ENCODE measurements around the gene SMOC2. TPM values are rescaled to one million over a fixed set of nuclear protein-coding genes. Genes with fewer than 3 reads are reported as not detected.

SMOC2 gene
- polyA plus RNA-seq, 2 of the 4 experiments (the other 2 are of a cell fraction) = not detected

DNA sequence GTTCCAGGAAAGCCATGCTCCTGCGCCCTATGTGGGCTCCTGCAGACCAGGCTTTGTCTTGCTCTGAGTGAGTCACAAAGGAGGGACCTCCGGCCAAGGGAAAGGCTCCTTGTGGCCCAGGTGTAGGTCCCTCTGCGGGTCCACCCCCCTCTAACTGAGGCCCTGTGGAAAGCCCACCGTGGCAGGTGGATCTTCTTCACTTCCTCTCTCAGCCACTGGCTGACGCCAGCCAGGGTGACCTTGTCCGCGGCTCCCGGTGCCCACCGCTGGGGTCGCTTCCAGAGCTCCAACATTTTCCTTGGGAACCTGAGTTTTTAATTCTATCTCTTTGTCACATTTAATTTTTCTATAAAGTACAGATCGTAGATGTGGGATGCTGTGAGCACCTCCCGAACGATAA is 54.1 kb downstream of the SMOC2 start:
- H3K9me3 ChIP-seq = no peaks in the 10 kb centered on the region
- no peak overlapping the region for H3K27ac ChIP-seq
- POLR2A ChIA-PET = no interaction called here
- CTCF ChIA-PET = interaction anchor here (1.3 kb wide), 1 partner anchor 9 kb away, joined by 3 read pairs; no protein-coding TSS in a partner anchor
- TF ChIP-seq CBX2 (IDR thresholded peaks at IDR 0.05; ENCODE audit: borderline replicate concordance, low read depth) (no peak), ESRRA (IDR thresholded peaks at IDR 0.05; ENCODE audit: borderline replicate concordance, low read length) (no peak), SMC3 (IDR thresholded peaks at IDR 0.05) (no peak), NFE2L2 (conservative IDR thresholded peaks at IDR 0.05; ENCODE audit: low read length) (no peak), FOXS1 (CRISPR knock-in tag; IDR thresholded peaks at IDR 0.05) (no peak), HOXB13 (CRISPR knock-in tag; IDR thresholded peaks at IDR 0.05; ENCODE audit: low read depth) (no peak), EHMT2 (IDR thresholded peaks at IDR 0.05; ENCODE audit: low read depth) (no peak), POLR2AphosphoS2 (conservative IDR thresholded peaks at IDR 0.05; ENCODE audit: low read length) (no peak), KDM5A (IDR thresholded peaks at IDR 0.05) (no peak), TFCP2L1 (CRISPR knock-in tag; IDR thresholded peaks at IDR 0.05) (no peak), RCOR1 (IDR thresholded peaks at IDR 0.05; ENCODE audit: low read depth, low read length) (no peak), NR3C1 (IDR thresholded peaks at IDR 0.05) (no peak), JUNB (IDR thresholded peaks at IDR 0.05) (no peak)
- TF ChIP-seq, protein P1, sequence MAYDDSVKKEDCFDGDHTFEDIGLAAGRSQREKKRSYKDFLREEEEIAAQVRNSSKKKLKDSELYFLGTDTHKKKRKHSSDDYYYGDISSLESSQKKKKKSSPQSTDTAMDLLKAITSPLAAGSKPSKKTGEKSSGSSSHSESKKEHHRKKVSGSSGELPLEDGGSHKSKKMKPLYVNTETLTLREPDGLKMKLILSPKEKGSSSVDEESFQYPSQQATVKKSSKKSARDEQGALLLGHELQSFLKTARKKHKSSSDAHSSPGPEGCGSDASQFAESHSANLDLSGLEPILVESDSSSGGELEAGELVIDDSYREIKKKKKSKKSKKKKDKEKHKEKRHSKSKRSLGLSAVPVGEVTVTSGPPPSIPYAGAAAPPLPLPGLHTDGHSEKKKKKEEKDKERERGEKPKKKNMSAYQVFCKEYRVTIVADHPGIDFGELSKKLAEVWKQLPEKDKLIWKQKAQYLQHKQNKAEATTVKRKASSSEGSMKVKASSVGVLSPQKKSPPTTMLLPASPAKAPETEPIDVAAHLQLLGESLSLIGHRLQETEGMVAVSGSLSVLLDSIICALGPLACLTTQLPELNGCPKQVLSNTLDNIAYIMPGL (CRISPR knock-in tag; IDR thresholded peaks at IDR 0.05; ENCODE audit: borderline replicate concordance) = no peak
- TF ChIP-seq, protein P2, sequence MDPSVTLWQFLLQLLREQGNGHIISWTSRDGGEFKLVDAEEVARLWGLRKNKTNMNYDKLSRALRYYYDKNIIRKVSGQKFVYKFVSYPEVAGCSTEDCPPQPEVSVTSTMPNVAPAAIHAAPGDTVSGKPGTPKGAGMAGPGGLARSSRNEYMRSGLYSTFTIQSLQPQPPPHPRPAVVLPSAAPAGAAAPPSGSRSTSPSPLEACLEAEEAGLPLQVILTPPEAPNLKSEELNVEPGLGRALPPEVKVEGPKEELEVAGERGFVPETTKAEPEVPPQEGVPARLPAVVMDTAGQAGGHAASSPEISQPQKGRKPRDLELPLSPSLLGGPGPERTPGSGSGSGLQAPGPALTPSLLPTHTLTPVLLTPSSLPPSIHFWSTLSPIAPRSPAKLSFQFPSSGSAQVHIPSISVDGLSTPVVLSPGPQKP (IDR thresholded peaks at IDR 0.05; ENCODE audit: low read depth, low read length) = no peak
- TF ChIP-seq, protein P3, sequence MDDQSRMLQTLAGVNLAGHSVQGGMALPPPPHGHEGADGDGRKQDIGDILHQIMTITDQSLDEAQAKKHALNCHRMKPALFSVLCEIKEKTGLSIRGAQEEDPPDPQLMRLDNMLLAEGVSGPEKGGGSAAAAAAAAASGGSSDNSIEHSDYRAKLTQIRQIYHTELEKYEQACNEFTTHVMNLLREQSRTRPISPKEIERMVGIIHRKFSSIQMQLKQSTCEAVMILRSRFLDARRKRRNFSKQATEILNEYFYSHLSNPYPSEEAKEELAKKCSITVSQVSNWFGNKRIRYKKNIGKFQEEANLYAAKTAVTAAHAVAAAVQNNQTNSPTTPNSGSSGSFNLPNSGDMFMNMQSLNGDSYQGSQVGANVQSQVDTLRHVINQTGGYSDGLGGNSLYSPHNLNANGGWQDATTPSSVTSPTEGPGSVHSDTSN (IDR thresholded peaks at IDR 0.05) = no peak
- DNase-seq (ENCODE audit: low read depth in 1 of 2, low spot score in 1 of 2) (no peak), ATAC-seq (no peak), FAIRE-seq (no peak)
- no peak overlapping the region for H3K4me3 ChIP-seq
- WGBS (ENCODE audit: missing lambda C conversion rate) = 78% methylated on average over 9 of the region's 13 CpGs
- no peak overlapping the region for H3K4me2 ChIP-seq
- no peaks in the 10 kb centered on the region for H3K4me1 ChIP-seq

DNA sequence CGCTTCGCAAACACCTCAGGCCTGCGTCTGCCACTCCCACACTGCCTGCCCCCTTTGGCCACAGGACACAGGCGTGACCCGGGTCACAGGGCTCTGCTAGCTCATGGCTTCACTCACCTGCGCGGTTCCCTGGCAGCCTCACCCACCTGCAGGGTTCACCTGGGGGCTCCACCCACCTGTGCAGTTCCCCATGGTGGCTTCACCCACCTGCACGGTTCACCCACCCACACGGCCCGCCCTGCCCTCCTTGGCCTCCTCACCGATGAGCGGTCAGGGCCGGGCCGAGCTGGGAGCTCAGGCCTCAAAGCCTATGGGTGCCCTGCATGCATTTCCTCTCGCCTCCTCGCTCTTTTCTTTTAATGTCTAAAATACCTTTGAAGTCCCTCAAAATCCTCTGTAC is 54.7 kb downstream of the SMOC2 start:
- no peaks in the 10 kb centered on the region for H3K9me3 ChIP-seq
- ATAC-seq (no peak), DNase-seq (ENCODE audit: low read depth in 1 of 2, low spot score in 1 of 2) (no peak), FAIRE-seq (no peak)
- H3K4me2 ChIP-seq = no peak overlapping the region
- 62% methylated on average over 12 of the region's 16 CpGs for WGBS (ENCODE audit: missing lambda C conversion rate)
- POLR2A ChIA-PET = no interaction called here
- no peak overlapping the region for H3K27ac ChIP-seq
- H3K4me1 ChIP-seq = no peaks in the 10 kb centered on the region
- no peak for TF ChIP-seq POLR2AphosphoS2 (conservative IDR thresholded peaks at IDR 0.05; ENCODE audit: low read length)
- TF ChIP-seq CHD2 (IDR thresholded peaks at IDR 0.05; ENCODE audit: low read length, partially characterized antibody) = no peak
- no peak for TF ChIP-seq EP300 (IDR thresholded peaks at IDR 0.05)
- no peak for TF ChIP-seq CBX2 (IDR thresholded peaks at IDR 0.05; ENCODE audit: borderline replicate concordance, low read depth)
- TF ChIP-seq GATA3 (IDR thresholded peaks at IDR 0.05; ENCODE audit: borderline replicate concordance) = no peak
- no peak for TF ChIP-seq CBX8 (IDR thresholded peaks at IDR 0.05)
- no peak for TF ChIP-seq MAFK (IDR thresholded peaks at IDR 0.05; ENCODE audit: partially characterized antibody)
- no peak for TF ChIP-seq ZC3H11A (IDR thresholded peaks at IDR 0.05)
- no peak for TF ChIP-seq NR3C1 (IDR thresholded peaks at IDR 0.05)
- TF ChIP-seq NPAS2 (CRISPR knock-in tag; IDR thresholded peaks at IDR 0.05; ENCODE audit: borderline replicate concordance) = no peak
- TF ChIP-seq, protein P4, sequence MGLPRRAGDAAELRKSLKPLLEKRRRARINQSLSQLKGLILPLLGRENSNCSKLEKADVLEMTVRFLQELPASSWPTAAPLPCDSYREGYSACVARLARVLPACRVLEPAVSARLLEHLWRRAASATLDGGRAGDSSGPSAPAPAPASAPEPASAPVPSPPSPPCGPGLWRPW (IDR thresholded peaks at IDR 0.05) = no peak
- TF ChIP-seq RFX5 (IDR thresholded peaks at IDR 0.05) = no peak
- TF ChIP-seq, protein P5, sequence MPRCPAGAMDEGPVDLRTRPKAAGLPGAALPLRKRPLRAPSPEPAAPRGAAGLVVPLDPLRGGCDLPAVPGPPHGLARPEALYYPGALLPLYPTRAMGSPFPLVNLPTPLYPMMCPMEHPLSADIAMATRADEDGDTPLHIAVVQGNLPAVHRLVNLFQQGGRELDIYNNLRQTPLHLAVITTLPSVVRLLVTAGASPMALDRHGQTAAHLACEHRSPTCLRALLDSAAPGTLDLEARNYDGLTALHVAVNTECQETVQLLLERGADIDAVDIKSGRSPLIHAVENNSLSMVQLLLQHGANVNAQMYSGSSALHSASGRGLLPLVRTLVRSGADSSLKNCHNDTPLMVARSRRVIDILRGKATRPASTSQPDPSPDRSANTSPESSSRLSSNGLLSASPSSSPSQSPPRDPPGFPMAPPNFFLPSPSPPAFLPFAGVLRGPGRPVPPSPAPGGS (IDR thresholded peaks at IDR 0.05) = no peak
- TF ChIP-seq SREBF2 (IDR thresholded peaks at IDR 0.05) = no peak
- no peak for TF ChIP-seq RAD21 (conservative IDR thresholded peaks at IDR 0.05 in 1 of 2, IDR thresholded peaks at IDR 0.05 in 1 of 2)
- no peak for TF ChIP-seq MYC (IDR thresholded peaks at IDR 0.05; ENCODE audit: borderline replicate concordance, low read length)
- TF ChIP-seq MAZ (IDR thresholded peaks at IDR 0.05; ENCODE audit: borderline replicate concordance, low read depth, low read length) = no peak
- TF ChIP-seq RCOR1 (IDR thresholded peaks at IDR 0.05; ENCODE audit: low read depth, low read length) = no peak
- no peak for TF ChIP-seq EHMT2 (IDR thresholded peaks at IDR 0.05; ENCODE audit: low read depth)
- no peak overlapping the region for H3K4me3 ChIP-seq
- CTCF ChIA-PET = interaction anchor here (1.3 kb wide), 1 partner anchor 8 kb away, joined by 3 read pairs; no protein-coding TSS in a partner anchor

Measured in A549 (cell line).